ENCODE results near the gene LILRB3. TPM values are rescaled to one million over a fixed set of nuclear protein-coding genes. Genes with fewer than 3 reads are reported as not detected.
A peak's percentile ranks its signal among the peaks of the same experiment; 100 is the strongest.

The LILRB3 gene
- total and polyA plus RNA-seq, 2 of the 4 experiments (the other 2 are of a cell fraction), result not detected

GRCh38 chr19:54201980-54202379, 20.8 kb downstream of the LILRB3 start:
- H3K23ac ChIP-seq (ENCODE audit: low read depth, low read length), result peak overlapping the region; percentile 41; the same call in 1 of the 2 replicates
- dilution Hi-C loops (cut with HindIII; ENCODE audit: low sequenced_read_pairs, unreplicated experiment) (no loop called here), in situ Hi-C loops (cut with MboI; ENCODE audit: low sequenced_read_pairs) (loop anchor here (10.0 kb wide), 1 partner anchor 253 kb away; no protein-coding TSS in a partner anchor), intact Hi-C loops (cut with micrococcal nuclease) (no loop called here)
- H3K9me1 ChIP-seq (ENCODE audit: insufficient read depth, low read length), result peaks cover 13% of the 10 kb centered on the region
- DNase-seq (no peak), ATAC-seq (ENCODE audit: low read depth) (no peak)
- CTCF ChIA-PET, result no interaction called here
- H3K4me2 ChIP-seq (ENCODE audit: low read depth, low read length), result peak overlapping the region; percentile 87
- no peak overlapping the region for H3K18ac ChIP-seq (ENCODE audit: low read depth, low read length)
- H2AFZ ChIP-seq (replicated peaks; ENCODE audit: low read length, poor library complexity), result no peak overlapping the region
- H3K14ac ChIP-seq (replicated peaks; ENCODE audit: low read depth, low read length), result no peak overlapping the region
- no peak overlapping the region for H3K4ac ChIP-seq (ENCODE audit: low read depth, low read length)
- H3K27ac ChIP-seq (ENCODE audit: insufficient read depth, low read length), result no peak overlapping the region
- H3K27me3 ChIP-seq (ENCODE audit: control insufficient read depth, insufficient read depth, low read length), result no peaks in the 10 kb centered on the region
- no peak overlapping the region for H2BK20ac ChIP-seq (ENCODE audit: low read depth, low read length)
- no peak overlapping the region for H2BK120ac ChIP-seq (ENCODE audit: low read depth, low read length)
- H3K79me1 ChIP-seq (ENCODE audit: low read depth in 1 of 2, low read length in 2 of 2), result peaks cover 10 to 62% of the 10 kb centered on the region in 2 experiments
- peaks cover 48% of the 10 kb centered on the region for H3K36me3 ChIP-seq (ENCODE audit: control insufficient read depth, insufficient read depth, low read length)
- TF ChIP-seq CEBPB (IDR thresholded peaks at IDR 0.05; ENCODE audit: low read depth, low read length) (0 out of 2 replicates have a peak, but pooled peaks have one; percentile 31), RFX5 (IDR thresholded peaks at IDR 0.05; ENCODE audit: low read depth, low read length) (no peak)
- peak overlapping the region; percentile 86; the same call in 1 of the 2 replicates for H3K9ac ChIP-seq (ENCODE audit: low read depth, low read length)
- no peak overlapping the region for H2AK9ac ChIP-seq (replicated peaks; ENCODE audit: low read depth, low read length, poor library complexity)
- H3K4me1 ChIP-seq (ENCODE audit: control insufficient read depth, insufficient read depth, low read length), result peaks cover 7% of the 10 kb centered on the region
- 100% methylated on average over 1 of the region's 13 CpGs; no CpG with 5 or more reads in 1 of the 2 experiments for WGBS, 2 experiments (ENCODE audit: extremely low coverage in 2 of 2, insufficient read length in 1 of 2)
- H3K56ac ChIP-seq (ENCODE audit: extremely low read depth, insufficient read depth, low read length), result no peak overlapping the region
- no peak overlapping the region for H2AK5ac ChIP-seq (ENCODE audit: low read depth, low read length)
- BruUV-seq (replicated peaks), result no TSS peak
- no peaks in the 10 kb centered on the region for H3K9me3 ChIP-seq (ENCODE audit: control insufficient read depth, insufficient read depth, low read length)
- no peak overlapping the region for H2BK15ac ChIP-seq (ENCODE audit: low read depth, low read length)
- POLR2A ChIA-PET (ENCODE audit: unreplicated experiment), result no interaction called here
- no peak overlapping the region for H4K8ac ChIP-seq (ENCODE audit: low read depth in 2 of 2, low read length in 2 of 2)
- H4K20me1 ChIP-seq (ENCODE audit: insufficient read depth, low read length), result peaks cover 63% of the 10 kb centered on the region
- H2BK5ac ChIP-seq (ENCODE audit: low read depth, low read length, poor library complexity, severe bottlenecking), result no peak overlapping the region
- no peak overlapping the region for H4K5ac ChIP-seq (ENCODE audit: low read depth, low read length)
- H4K91ac ChIP-seq (ENCODE audit: insufficient read depth, low read depth, low read length), result no peak overlapping the region
- H3K4me3 ChIP-seq (ENCODE audit: insufficient read depth, low read depth, low read length), result no peak overlapping the region; the same call in 1 of the 2 replicates
